BE2C (cell line): Measurements from ENCODE around the gene KBTBD3.

Source experiments
- DNase-seq: peaks from one replicate; pipeline ENCODE4 v3.0.0-alpha.2; 2020
- H3K27me3 ChIP-seq: fragments of 250-450 bp; sonication (Bioruptor Pico); 2 replicates; pipeline ENCODE4 v1.5.1; 2020; ENCODE audit warnings: mild to moderate bottlenecking
- H3K36me3 ChIP-seq: fragments of 250-450 bp; sonication (Bioruptor Pico); 2 replicates; pipeline ENCODE4 v1.5.1; 2020; ENCODE audit warnings: mild to moderate bottlenecking
- H3K4me1 ChIP-seq: fragments of 250-450 bp; sonication (Bioruptor Pico); 2 replicates; pipeline ENCODE4 v1.5.1; 2020
- H3K4me3 ChIP-seq: 2 replicates; pipeline ENCODE4 v1.5.1; 2011; ENCODE audit warnings: low read depth, low read length
- H3K9me3 ChIP-seq: fragments of 250-450 bp; sonication (Bioruptor Pico); 2 replicates; pipeline ENCODE4 v1.5.1; 2020
- CTCF ChIP-seq: IDR thresholded peaks from 2 replicates; pipeline ENCODE4 v1.5.1; 2012; ENCODE audit warnings: mild to moderate bottlenecking, low read depth, low read length

The KBTBD3 gene

GRCh38 chr11:106082096-106082495, 4.9 kb upstream of the KBTBD3 start:
- DNase-seq = no peak
- H3K9me3 ChIP-seq = no peaks in the 10 kb centered on the region
- no peak for TF ChIP-seq CTCF
- H3K36me3 ChIP-seq = peaks cover 41% of the 10 kb centered on the region
- H3K27me3 ChIP-seq = no peaks in the 10 kb centered on the region
- H3K4me1 ChIP-seq = no peaks in the 10 kb centered on the region
- H3K4me3 ChIP-seq = no peak overlapping the region

GRCh38 chr11:106077609-106078455, 685 bp upstream of the KBTBD3 start, which contains the start of gene AASDHPPT:
TSS of gene AASDHPPT (plus strand) at chr11:106077662. CDS start at chr11:106077711, 49 bp downstream.
- Histone ChIP-seq H3K27me3 (no peaks in the 10 kb centered on the region), H3K9me3 (no peaks in the 10 kb centered on the region), H3K36me3 (peaks cover 30% of the 10 kb centered on the region), H3K4me1 (no peaks in the 10 kb centered on the region), H3K4me3 (peak within 1 kb of the TSS; percentile 87)
- no peak for TF ChIP-seq CTCF
- DNase-seq = peak; percentile 37

GRCh38 chr11:106076171-106076918, 802 bp downstream of the KBTBD3 start:
- Histone ChIP-seq H3K4me1 (no peaks in the 10 kb centered on the region), H3K9me3 (no peaks in the 10 kb centered on the region), H3K36me3 (peaks cover 21% of the 10 kb centered on the region), H3K4me3 (peak overlapping the region; percentile 87), H3K27me3 (no peaks in the 10 kb centered on the region)
- DNase-seq = peak; percentile 13
- TF ChIP-seq CTCF = no peak

GRCh38 chr11:106072804-106073203, 4.3 kb downstream of the KBTBD3 start:
- no peaks in the 10 kb centered on the region for H3K9me3 ChIP-seq
- H3K4me3 ChIP-seq = no peak overlapping the region
- no peaks in the 10 kb centered on the region for H3K4me1 ChIP-seq
- H3K27me3 ChIP-seq = no peaks in the 10 kb centered on the region
- no peak for TF ChIP-seq CTCF
- no peak for DNase-seq
- no peaks in the 10 kb centered on the region; the same call in 1 of the 2 replicates for H3K36me3 ChIP-seq

- no peaks in the 10 kb centered on the region for H3K4me1 ChIP-seq
- no peaks in the 10 kb centered on the region for H3K9me3 ChIP-seq
- no peak overlapping the region for H3K4me3 ChIP-seq
- no peaks in the 10 kb centered on the region for H3K27me3 ChIP-seq
- no peaks in the 10 kb centered on the region; the same call in 1 of the 2 replicates for H3K36me3 ChIP-seq
- no peak for TF ChIP-seq CTCF
- DNase-seq = no peak
These were observed 6.5 kb downstream of the KBTBD3 start for GRCh38 chr11:106070606-106071005.
